IMR-90 (cell line): ENCODE results near the gene TMEM161B. TPM values are rescaled to one million over a fixed set of nuclear protein-coding genes. Genes with fewer than 3 reads are reported as not detected.

Experiments
- ATAC-seq: fragments of 200-7000 bp; cut with Tn5 transposase; 2 replicates; pipeline ENCODE4 v1.9.1; 2020; ENCODE audit warnings: low read depth, mild to moderate bottlenecking, moderate library complexity
- BruUV-seq: library from RNA; stranded (reverse); fragments of 400-500 nt; replicated peaks from 2 replicates; lab custom pipeline; 2021; lab: Mats Ljungman, UMichigan
- CTCF ChIA-PET: fragments of 300-600 bp; formaldehyde crosslinking; extraction: SDS; loops from one replicate; lab custom pipeline; 2021; ENCODE audit warnings: antibody characterized with exemption; lab: Yijun Ruan, JAX
- POLR2A ChIA-PET: fragments of 300-600 bp; sonication (Branson Sonifier 250); formaldehyde crosslinking; loops from one replicate; lab custom pipeline; 2022; ENCODE audit warnings: antibody characterized with exemption; ENCODE audit not compliant: unreplicated experiment; lab: Charles Lee
- DNase-seq: peaks from one replicate; pipeline ENCODE4 v3.0.0; 2013
- H2AFZ ChIP-seq: replicated peaks from 2 replicates; pipeline ENCODE3; 2013; ENCODE audit warnings: low read length, mild to moderate bottlenecking; ENCODE audit not compliant: poor library complexity
- H2AK5ac ChIP-seq: 2 replicates; pipeline ENCODE4 v1.6.1; 2013; ENCODE audit warnings: low read depth, low read length, inconsistent platforms
- H2AK9ac ChIP-seq: replicated peaks from 2 replicates; pipeline ENCODE3; 2013; ENCODE audit warnings: mild to moderate bottlenecking, low read depth, low read length, moderate library complexity; ENCODE audit not compliant: poor library complexity
- H2BK120ac ChIP-seq: 2 replicates; pipeline ENCODE4 v1.6.1; 2013; ENCODE audit warnings: low read depth, low read length, inconsistent platforms
- H2BK15ac ChIP-seq: 3 replicates; pipeline ENCODE4 v1.6.1; 2013; ENCODE audit warnings: low read depth, low read length, inconsistent platforms
- H2BK20ac ChIP-seq: 2 replicates; pipeline ENCODE4 v1.6.1; 2013; ENCODE audit warnings: low read depth, mild to moderate bottlenecking, inconsistent platforms, low read length, moderate library complexity
- H2BK5ac ChIP-seq: 2 replicates; pipeline ENCODE4 v1.6.1; 2013; ENCODE audit warnings: mild to moderate bottlenecking, low read depth, low read length, inconsistent platforms; ENCODE audit not compliant: poor library complexity, severe bottlenecking
- H3K14ac ChIP-seq: replicated peaks from 2 replicates; pipeline ENCODE4 v1.6.1; 2013; ENCODE audit warnings: low read depth, low read length, inconsistent platforms
- H3K18ac ChIP-seq: 2 replicates; pipeline ENCODE4 v1.6.1; 2013; ENCODE audit warnings: low read depth, low read length, control low read depth
- H3K23ac ChIP-seq: 2 replicates; pipeline ENCODE4 v1.6.1; 2013; ENCODE audit warnings: low read depth, low read length, inconsistent platforms
- H3K27ac ChIP-seq: 2 replicates; pipeline ENCODE4 v1.5.1; 2013; ENCODE audit warnings: mild to moderate bottlenecking, control low read depth, low read length; ENCODE audit not compliant: insufficient read depth
- H3K27me3 ChIP-seq: 2 replicates; pipeline ENCODE4 v1.6.1; 2013; ENCODE audit warnings: low read length; ENCODE audit not compliant: control insufficient read depth, insufficient read depth
- H3K36me3 ChIP-seq: 2 replicates; pipeline ENCODE4 v1.6.1; 2013; ENCODE audit warnings: low read length, mixed read lengths; ENCODE audit not compliant: control insufficient read depth, insufficient read depth
- H3K4ac ChIP-seq: 2 replicates; pipeline ENCODE4 v1.6.1; 2013; ENCODE audit warnings: low read depth, low read length, inconsistent platforms
- H3K4me1 ChIP-seq: 2 replicates; pipeline ENCODE4 v1.6.1; 2013; ENCODE audit warnings: low read length, mixed read lengths; ENCODE audit not compliant: control insufficient read depth, insufficient read depth
- H3K4me2 ChIP-seq: 2 replicates; pipeline ENCODE4 v1.6.1; 2013; ENCODE audit warnings: low read depth, mild to moderate bottlenecking, control low read depth, low read length, moderate library complexity
- H3K4me3 ChIP-seq: 2 replicates; pipeline ENCODE4 v1.5.1; 2013; ENCODE audit warnings: low read depth, mild to moderate bottlenecking, control low read depth, low read length, moderate library complexity; ENCODE audit not compliant: insufficient read depth
- H3K56ac ChIP-seq: 2 replicates; pipeline ENCODE4 v1.6.1; 2013; ENCODE audit warnings: low read length, inconsistent platforms; ENCODE audit not compliant: insufficient read depth; ENCODE audit errors: extremely low read depth
- H3K79me1 ChIP-seq, 2 experiments: 2 replicates each; pipeline ENCODE4 v1.6.1; 2013; ENCODE audit warnings: low read length in 2 of 2, inconsistent platforms in 1 of 2, low read depth in 1 of 2
- H3K9ac ChIP-seq: 2 replicates; pipeline ENCODE4 v1.6.1; 2013; ENCODE audit warnings: low read depth, low read length, control low read depth
- H3K9me1 ChIP-seq: 2 replicates; pipeline ENCODE4 v1.6.1; 2013; ENCODE audit warnings: low read length, inconsistent platforms; ENCODE audit not compliant: insufficient read depth
- H3K9me3 ChIP-seq: 2 replicates; pipeline ENCODE4 v1.6.1; 2013; ENCODE audit warnings: low read length; ENCODE audit not compliant: control insufficient read depth, insufficient read depth
- H4K20me1 ChIP-seq: 2 replicates; pipeline ENCODE4 v1.6.1; 2013; ENCODE audit warnings: low read length, inconsistent platforms; ENCODE audit not compliant: insufficient read depth
- H4K5ac ChIP-seq: 2 replicates; pipeline ENCODE4 v1.6.1; 2013; ENCODE audit warnings: mild to moderate bottlenecking, low read depth, low read length, control low read depth
- H4K8ac ChIP-seq, 2 experiments: 2 replicates each; pipeline ENCODE4 v1.6.1; 2013; ENCODE audit warnings: low read depth in 2 of 2, low read length in 2 of 2, control low read depth in 1 of 2, inconsistent platforms in 1 of 2
- H4K91ac ChIP-seq: 2 replicates; pipeline ENCODE4 v1.6.1; 2013; ENCODE audit warnings: low read depth, low read length, inconsistent platforms; ENCODE audit not compliant: insufficient read depth
- BHLHE40 ChIP-seq: fragments of 150-350 bp; IDR thresholded peaks from 2 replicates; pipeline ENCODE4 v1.6.1; 2016; ENCODE audit warnings: mild to moderate bottlenecking, low read depth, low read length
- CEBPB ChIP-seq: IDR thresholded peaks from 2 replicates; pipeline ENCODE4 v1.6.1; 2012; ENCODE audit warnings: low read depth, low read length, improper control_type of control experiment
- CHD1 ChIP-seq: IDR thresholded peaks from 2 replicates; pipeline ENCODE4 v1.6.1; 2012; ENCODE audit warnings: low read depth, low read length, improper control_type of control experiment
- CTCF ChIP-seq: conservative IDR thresholded peaks from 2 replicates; pipeline ENCODE4 v1.5.1; 2012; ENCODE audit warnings: mild to moderate bottlenecking, low read depth, low read length, improper control_type of control experiment
- ELK1 ChIP-seq: fragments of 150-350 bp; IDR thresholded peaks from 2 replicates; pipeline ENCODE4 v1.6.1; 2016; ENCODE audit warnings: low read depth, mild to moderate bottlenecking, low read length, moderate library complexity, borderline replicate concordance
- FOS ChIP-seq: fragments of 150-350 bp; IDR thresholded peaks from 2 replicates; pipeline ENCODE4 v1.6.1; 2016; ENCODE audit warnings: low read depth, low read length
- MAFK ChIP-seq: IDR thresholded peaks from 2 replicates; pipeline ENCODE4 v1.6.1; 2012; ENCODE audit warnings: low read depth, low read length, improper control_type of control experiment
- MAZ ChIP-seq: IDR thresholded peaks from 2 replicates; pipeline ENCODE4 v1.6.1; 2012; ENCODE audit warnings: low read depth, mild to moderate bottlenecking, low read length, improper control_type of control experiment, moderate library complexity, borderline replicate concordance
- MXI1 ChIP-seq: IDR thresholded peaks from 2 replicates; pipeline ENCODE4 v1.6.1; 2012; ENCODE audit warnings: low read depth, mild to moderate bottlenecking, low read length, moderate library complexity, borderline replicate concordance
- NFE2L2 ChIP-seq: fragments of 150-350 bp; IDR thresholded peaks from 2 replicates; pipeline ENCODE4 v1.6.1; 2016; ENCODE audit warnings: low read depth, mild to moderate bottlenecking, low read length
- POLR2A ChIP-seq: IDR thresholded peaks from 2 replicates; pipeline ENCODE4 v1.6.1; 2012; ENCODE audit warnings: mild to moderate bottlenecking, low read depth, low read length
- RAD21 ChIP-seq: IDR thresholded peaks from 2 replicates; pipeline ENCODE4 v1.6.1; 2012; ENCODE audit warnings: low read length, improper control_type of control experiment
- RCOR1 ChIP-seq: IDR thresholded peaks from 2 replicates; pipeline ENCODE4 v1.6.1; 2012; ENCODE audit warnings: mild to moderate bottlenecking, low read length, improper control_type of control experiment; ENCODE audit not compliant: insufficient replicate concordance
- RFX5 ChIP-seq: IDR thresholded peaks from 2 replicates; pipeline ENCODE4 v1.8.0; 2012; ENCODE audit warnings: low read depth, mild to moderate bottlenecking, low read length, moderate library complexity
- SMC3 ChIP-seq: fragments of 150-350 bp; IDR thresholded peaks from 2 replicates; pipeline ENCODE4 v1.6.1; 2016; ENCODE audit warnings: low read depth, mild to moderate bottlenecking, antibody characterized with exemption, low read length, moderate library complexity
- USF2 ChIP-seq: fragments of 150-350 bp; IDR thresholded peaks from 2 replicates; pipeline ENCODE4 v1.6.1; 2017; ENCODE audit warnings: mild to moderate bottlenecking, antibody characterized with exemption, low read length, low read depth
- WGBS, 2 experiments: methylation state at CpG; one replicate each; pipeline versions ENCODE4 v1.1.5 to v1.1.7; 2013; ENCODE audit warnings: missing lambda C conversion rate in 2 of 2; ENCODE audit not compliant: insufficient read length in 1 of 2; ENCODE audit errors: extremely low coverage in 2 of 2; 5-methylcytosine and 5-hydroxymethylcytosine counted together
- dilution Hi-C: fragments of 300-500 bp; cut with HindIII; formaldehyde crosslinking; loops from one replicate; pipeline ENCODE4 v1.14.3; 2018; ENCODE audit warnings: low sequenced_read_pairs; ENCODE audit not compliant: unreplicated experiment
- in situ Hi-C: fragments of 300-500 bp; cut with MboI; formaldehyde crosslinking; loops from 3 replicates; pipeline ENCODE4 v1.14.3; 2019; ENCODE audit warnings: low sequenced_read_pairs, inconsistent platforms, mixed read lengths
- intact Hi-C: fragments of 100-400 bp; cut with micrococcal nuclease; formaldehyde crosslinking; loops from 2 replicates; pipeline ENCODE4 v1.10.0; 2022
- polyA plus RNA-seq, 3 experiments: library from polyadenylated mRNA; depleted of rRNA; stranded (reverse); fragments of >200 nt; gene quantifications; 2 replicates each; pipeline ENCODE4 v1.2.3, GENCODE V29; 2012; ENCODE audit warnings: low replicate concordance in 1 of 3
- total RNA-seq: library from RNA; depleted of rRNA; stranded (reverse); fragments of >200 nt; gene quantifications from 2 replicates; pipeline ENCODE4 v1.2.3, GENCODE V29; 2012

TMEM161B gene
- total and polyA plus RNA-seq, 2 of the 4 experiments (the other 2 are of a cell fraction): 7.4 to 9.3 TPM

- dilution Hi-C loops: no loop called here
- BruUV-seq: no TSS peak
- H3K4me1 ChIP-seq: no peaks in the 10 kb centered on the region
Observed at GRCh38 chr5:88287302-88287701, 18.7 kb upstream of the TMEM161B start.

More at GRCh38 chr5:88287302-88287701, 18.7 kb upstream of the TMEM161B start:
- no peak overlapping the region for H3K18ac ChIP-seq
- no peak overlapping the region for H2BK5ac ChIP-seq
- H3K4ac ChIP-seq: no peak overlapping the region
- no peak overlapping the region for H3K27ac ChIP-seq
- WGBS, 2 experiments: 88% methylated on average over 1 of the region's 3 CpGs; no CpG with 5 or more reads in 1 of the 2 experiments
- H3K9me1 ChIP-seq: no peaks in the 10 kb centered on the region
- intact Hi-C loops: no loop called here
- no peak overlapping the region for H2BK20ac ChIP-seq
- no peak overlapping the region for H2AFZ ChIP-seq
- DNase-seq (no peak), ATAC-seq (no peak)
- H3K4me2 ChIP-seq: no peak overlapping the region
- ChIA-PET CTCF (no interaction called here), POLR2A (no interaction called here)
- H3K9me3 ChIP-seq: no peaks in the 10 kb centered on the region
- H3K14ac ChIP-seq: no peak overlapping the region
- no peak overlapping the region for H3K56ac ChIP-seq
- no peak overlapping the region for H3K4me3 ChIP-seq
- TF ChIP-seq RFX5 (no peak), CHD1 (no peak), CEBPB (no peak), MXI1 (no peak), CTCF (no peak), SMC3 (no peak), RCOR1 (no peak), POLR2A (no peak), ELK1 (no peak), USF2 (no peak), MAZ (no peak), FOS (no peak), RAD21 (no peak), MAFK (no peak), NFE2L2 (no peak), BHLHE40 (no peak)
- H3K79me1 ChIP-seq: no peaks in the 10 kb centered on the region
- in situ Hi-C loops: no loop called here
- no peak overlapping the region for H4K8ac ChIP-seq
- no peak overlapping the region for H2BK120ac ChIP-seq
- no peaks in the 10 kb centered on the region for H3K27me3 ChIP-seq
- peaks cover 4% of the 10 kb centered on the region; the same call in 1 of the 2 replicates for H3K36me3 ChIP-seq
- no peak overlapping the region for H4K5ac ChIP-seq
- H2AK5ac ChIP-seq: no peak overlapping the region
- H3K23ac ChIP-seq: no peak overlapping the region
- no peak overlapping the region for H2AK9ac ChIP-seq
- no peaks in the 10 kb centered on the region for H4K20me1 ChIP-seq
- no peak overlapping the region for H3K9ac ChIP-seq
- H4K91ac ChIP-seq: no peak overlapping the region
- H2BK15ac ChIP-seq: no peak overlapping the region
